ENCODE data around the gene TMCC1. TPM values are rescaled to one million over a fixed set of nuclear protein-coding genes. Genes with fewer than 3 reads are reported as not detected.

TMCC1 gene
- total and polyA plus RNA-seq, 9 donors = 26.8 to 37.8 (median 30.9) TPM

DNA sequence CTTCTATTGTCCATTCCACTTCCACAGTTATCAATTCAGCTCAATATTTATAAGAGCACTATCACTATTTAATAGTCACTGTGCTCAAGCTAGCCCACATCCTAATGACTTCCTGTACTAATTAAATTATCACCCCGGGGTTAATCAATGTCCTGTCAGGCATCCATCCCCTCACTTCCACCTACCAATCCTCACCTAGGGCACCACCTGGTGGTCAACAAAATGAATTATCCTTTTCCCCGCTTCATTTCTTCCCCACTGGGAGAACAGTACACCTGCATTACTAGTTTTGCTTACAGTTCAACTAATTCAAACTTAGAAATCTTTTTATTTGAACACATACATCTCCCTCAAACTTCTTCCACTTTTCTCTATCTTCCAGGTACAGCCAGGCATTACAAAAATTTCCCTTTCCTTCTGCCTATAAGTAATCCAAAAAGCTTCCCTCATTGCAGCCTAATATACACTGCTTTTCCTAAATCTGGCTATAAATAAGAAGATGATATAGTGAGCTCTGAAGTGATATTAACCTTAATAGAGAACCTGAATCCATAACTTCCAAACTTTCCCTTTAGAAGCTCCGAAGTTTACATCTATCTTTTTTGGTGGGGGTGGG, 68.5 kb downstream of the TMCC1 start:
- Histone ChIP-seq H3K36me3 (ENCODE audit: control insufficient read depth, insufficient read depth, low read length) (peaks cover 8% of the 10 kb centered on the region), H3K4me3 (ENCODE audit: low read length) (no peak overlapping the region), H3K4me1 (ENCODE audit: control insufficient read depth, insufficient read depth, low read length) (peaks cover 4% of the 10 kb centered on the region), H3K9me3 (replicated peaks; ENCODE audit: control insufficient read depth, low read depth, low read length) (no peaks in the 10 kb centered on the region), H3K27me3 (ENCODE audit: control insufficient read depth, insufficient read depth, low read length) (no peaks in the 10 kb centered on the region), H3K27ac (ENCODE audit: low read length) (no peak overlapping the region)
- 13% methylated on average over 2 of the region's 3 CpGs for WGBS (ENCODE audit: insufficient coverage)
- DNase-seq = peak; percentile 38

DNA sequence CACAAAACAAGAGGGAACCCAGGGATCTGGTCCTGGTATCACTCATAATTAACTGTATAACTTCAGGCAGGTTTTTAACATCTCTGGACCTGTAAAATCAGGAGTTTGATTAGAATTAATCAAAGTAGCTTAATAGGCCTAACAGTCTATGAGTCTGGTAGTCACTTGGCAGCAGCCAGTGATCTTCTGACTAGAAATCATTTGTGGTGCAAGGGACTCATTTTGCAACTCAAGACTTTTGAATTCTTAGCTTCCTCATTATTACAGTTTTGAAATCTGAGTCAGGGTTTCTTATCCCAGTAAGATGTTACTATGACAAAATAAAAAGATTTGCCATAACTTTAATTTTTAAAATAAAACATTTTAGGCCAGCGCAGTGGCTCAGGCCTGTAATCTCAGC, 70.8 kb downstream of the TMCC1 start:
- H3K4me3 ChIP-seq (ENCODE audit: low read length) = no peak overlapping the region
- no peaks in the 10 kb centered on the region for H3K27me3 ChIP-seq (ENCODE audit: control insufficient read depth, insufficient read depth, low read length)
- peaks cover 6% of the 10 kb centered on the region for H3K36me3 ChIP-seq (ENCODE audit: control insufficient read depth, insufficient read depth, low read length)
- no CpG with 5 or more reads among the region's 1 CpG for WGBS (ENCODE audit: insufficient coverage)
- H3K27ac ChIP-seq (ENCODE audit: low read length) = peak overlapping the region; percentile 53
- no peaks in the 10 kb centered on the region for H3K9me3 ChIP-seq (replicated peaks; ENCODE audit: control insufficient read depth, low read depth, low read length)
- DNase-seq = peak; percentile 50
- H3K4me1 ChIP-seq (ENCODE audit: control insufficient read depth, insufficient read depth, low read length) = peaks cover under 1% of the 10 kb centered on the region

DNA sequence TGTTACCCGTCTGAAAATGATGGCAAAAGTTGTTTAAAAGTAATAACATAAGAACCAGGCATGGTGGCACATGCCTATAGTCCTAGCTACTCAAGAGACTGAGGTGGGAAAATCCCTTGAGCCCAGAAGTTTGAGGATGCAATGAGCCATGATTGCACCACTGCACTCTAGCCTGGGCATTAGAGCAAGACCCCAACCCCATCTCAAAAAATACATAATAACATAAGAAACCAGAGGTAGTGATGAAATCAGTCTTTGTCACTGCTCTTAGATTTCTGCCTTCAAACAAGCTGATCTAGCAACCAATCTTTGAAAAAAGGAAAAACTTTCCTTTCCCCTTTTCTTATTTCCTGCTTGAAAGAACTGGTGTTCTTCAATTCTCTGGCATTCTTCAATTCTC, 71.3 kb downstream of the TMCC1 start:
- Histone ChIP-seq H3K27me3 (ENCODE audit: control insufficient read depth, insufficient read depth, low read length) (no peaks in the 10 kb centered on the region), H3K9me3 (replicated peaks; ENCODE audit: control insufficient read depth, low read depth, low read length) (no peaks in the 10 kb centered on the region), H3K4me1 (ENCODE audit: control insufficient read depth, insufficient read depth, low read length) (no peaks in the 10 kb centered on the region), H3K36me3 (ENCODE audit: control insufficient read depth, insufficient read depth, low read length) (peaks cover 4% of the 10 kb centered on the region), H3K4me3 (ENCODE audit: low read length) (no peak overlapping the region), H3K27ac (ENCODE audit: low read length) (peak overlapping the region; percentile 53)
- no peak for DNase-seq
- no CpG with 5 or more reads among the region's 1 CpG for WGBS (ENCODE audit: insufficient coverage)

DNA sequence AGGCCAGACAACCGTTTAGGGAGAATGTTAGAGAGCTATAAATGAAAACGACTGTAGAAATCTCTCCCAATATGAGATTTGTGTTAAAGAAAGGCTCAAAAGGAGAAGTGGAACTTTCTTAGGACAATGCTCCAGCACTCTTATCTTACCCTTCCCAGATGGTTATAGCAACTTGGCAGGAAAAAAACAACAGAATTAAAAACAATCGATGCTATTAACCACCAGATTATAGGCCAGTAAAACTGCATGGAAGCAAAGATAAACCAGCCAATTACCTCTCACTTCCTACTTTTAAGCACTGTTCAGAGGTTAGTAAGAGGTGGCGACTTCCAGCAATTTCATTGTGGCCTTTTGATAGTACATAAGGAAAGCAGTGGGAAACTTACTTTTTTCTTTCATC, 72.9 kb downstream of the TMCC1 start:
- Histone ChIP-seq H3K27ac (ENCODE audit: low read length) (no peak overlapping the region), H3K36me3 (ENCODE audit: control insufficient read depth, insufficient read depth, low read length) (peaks cover 7% of the 10 kb centered on the region), H3K4me1 (ENCODE audit: control insufficient read depth, insufficient read depth, low read length) (no peaks in the 10 kb centered on the region), H3K4me3 (ENCODE audit: low read length) (no peak overlapping the region), H3K9me3 (replicated peaks; ENCODE audit: control insufficient read depth, low read depth, low read length) (no peaks in the 10 kb centered on the region), H3K27me3 (ENCODE audit: control insufficient read depth, insufficient read depth, low read length) (no peaks in the 10 kb centered on the region)
- peak; percentile 6 for DNase-seq
- WGBS (ENCODE audit: insufficient coverage) = no CpG with 5 or more reads among the region's 4 CpGs

- no CpG with 5 or more reads among the region's 3 CpGs for WGBS (ENCODE audit: insufficient coverage)
- H3K27me3 ChIP-seq (ENCODE audit: control insufficient read depth, insufficient read depth, low read length) = no peaks in the 10 kb centered on the region
- no peaks in the 10 kb centered on the region for H3K4me1 ChIP-seq (ENCODE audit: control insufficient read depth, insufficient read depth, low read length)
- H3K36me3 ChIP-seq (ENCODE audit: control insufficient read depth, insufficient read depth, low read length) = peaks cover 3% of the 10 kb centered on the region
- no peaks in the 10 kb centered on the region for H3K9me3 ChIP-seq (replicated peaks; ENCODE audit: control insufficient read depth, low read depth, low read length)
- no peak overlapping the region for H3K4me3 ChIP-seq (ENCODE audit: low read length)
- DNase-seq = no peak
- no peak overlapping the region for H3K27ac ChIP-seq (ENCODE audit: low read length)
Measured at GRCh38 chr3:129812589-129812988, 80.9 kb downstream of the TMCC1 start.

DNA sequence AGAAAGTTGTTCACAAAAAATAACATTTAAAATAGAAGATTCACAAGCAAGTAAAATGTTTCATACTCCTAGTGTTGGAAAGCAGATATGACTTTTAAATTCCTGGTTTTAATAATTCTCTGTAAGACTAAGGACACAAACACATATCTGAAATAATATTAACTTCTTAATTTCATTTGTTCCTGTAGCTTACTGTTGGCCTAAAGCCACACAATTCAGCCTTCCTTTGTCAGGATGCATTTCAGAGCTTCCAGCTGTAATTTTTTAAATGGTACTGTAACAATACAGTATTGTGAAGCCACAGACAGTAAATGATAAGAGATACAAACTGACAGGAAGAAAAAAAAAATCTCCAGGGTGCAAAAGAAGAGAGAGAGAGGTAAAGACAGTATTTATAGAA, 84.2 kb downstream of the TMCC1 start:
- Histone ChIP-seq H3K27me3 (ENCODE audit: control insufficient read depth, insufficient read depth, low read length) (no peaks in the 10 kb centered on the region), H3K9me3 (replicated peaks; ENCODE audit: control insufficient read depth, low read depth, low read length) (no peaks in the 10 kb centered on the region), H3K4me1 (ENCODE audit: control insufficient read depth, insufficient read depth, low read length) (no peaks in the 10 kb centered on the region), H3K4me3 (ENCODE audit: low read length) (no peak overlapping the region), H3K36me3 (ENCODE audit: control insufficient read depth, insufficient read depth, low read length) (no peaks in the 10 kb centered on the region), H3K27ac (ENCODE audit: low read length) (no peak overlapping the region)
- DNase-seq = peak; percentile 13

DNA sequence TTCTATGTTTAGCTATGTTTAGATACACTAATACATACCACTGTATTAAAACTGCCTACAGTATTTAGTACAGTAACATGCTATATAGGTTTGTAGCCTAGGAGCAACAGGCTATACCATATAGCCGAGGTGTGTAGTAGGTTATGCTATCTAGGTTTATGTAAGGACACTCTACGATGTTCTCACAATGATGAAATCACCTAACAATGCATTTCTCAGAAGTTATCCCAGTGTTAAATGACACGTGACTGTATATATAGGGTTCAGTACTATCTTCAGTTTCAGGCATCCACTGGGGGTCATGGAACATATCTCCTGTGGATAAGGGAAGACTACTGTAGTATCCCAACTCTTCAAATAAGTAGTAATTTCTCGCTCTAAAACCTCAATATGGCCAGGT, 97.4 kb downstream of the TMCC1 start:
- Histone ChIP-seq H3K4me1 (ENCODE audit: control insufficient read depth, insufficient read depth, low read length) (peaks cover 11% of the 10 kb centered on the region), H3K4me3 (ENCODE audit: low read length) (no peak overlapping the region), H3K27ac (ENCODE audit: low read length) (no peak overlapping the region), H3K27me3 (ENCODE audit: control insufficient read depth, insufficient read depth, low read length) (no peaks in the 10 kb centered on the region), H3K36me3 (ENCODE audit: control insufficient read depth, insufficient read depth, low read length) (no peaks in the 10 kb centered on the region), H3K9me3 (replicated peaks; ENCODE audit: control insufficient read depth, low read depth, low read length) (no peaks in the 10 kb centered on the region)
- no peak for DNase-seq
- WGBS (ENCODE audit: insufficient coverage) = no CpG with 5 or more reads among the region's 4 CpGs

DNA sequence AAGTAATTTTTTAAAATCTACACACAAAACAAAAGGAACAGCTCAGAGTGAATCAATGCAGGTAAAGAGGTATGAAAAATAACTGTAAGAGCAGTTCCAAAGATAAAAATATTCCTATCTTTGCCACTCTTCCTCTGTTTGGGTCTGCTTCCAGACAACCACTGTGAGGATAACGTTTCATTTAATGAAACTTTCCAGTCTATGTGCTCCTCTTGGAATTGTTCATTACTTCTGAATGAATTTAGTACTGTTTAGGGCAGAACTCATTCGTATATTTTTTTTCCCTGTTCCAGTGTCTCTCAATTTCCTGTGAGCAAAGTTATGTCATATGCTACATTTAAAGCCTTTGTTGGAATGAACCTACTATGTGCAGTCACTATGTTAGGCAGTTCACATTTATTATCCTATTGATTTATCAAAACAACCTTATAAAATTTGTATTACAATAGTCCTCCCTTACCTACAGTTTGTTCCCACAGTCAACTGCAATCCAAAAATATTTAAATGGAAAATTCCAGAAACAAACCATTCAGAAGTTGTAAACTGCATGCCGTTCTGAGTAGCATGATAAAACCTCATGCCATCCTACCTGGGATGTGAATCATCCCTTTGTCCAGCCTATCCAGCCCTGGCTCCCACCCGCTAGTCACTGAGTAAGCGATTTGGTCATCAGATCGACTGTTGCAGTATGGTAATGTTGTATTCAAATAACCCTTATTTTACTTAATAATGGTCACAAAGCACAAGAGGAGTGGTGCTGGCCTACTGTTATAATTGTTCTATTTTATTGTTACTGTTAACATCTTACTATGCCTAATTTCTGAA, 98.1 kb downstream of the TMCC1 start:
- Histone ChIP-seq H3K9me3 (replicated peaks; ENCODE audit: control insufficient read depth, low read depth, low read length) (no peaks in the 10 kb centered on the region), H3K4me3 (ENCODE audit: low read length) (no peak overlapping the region), H3K4me1 (ENCODE audit: control insufficient read depth, insufficient read depth, low read length) (peaks cover 11% of the 10 kb centered on the region), H3K36me3 (ENCODE audit: control insufficient read depth, insufficient read depth, low read length) (no peaks in the 10 kb centered on the region), H3K27me3 (ENCODE audit: control insufficient read depth, insufficient read depth, low read length) (no peaks in the 10 kb centered on the region), H3K27ac (ENCODE audit: low read length) (no peak overlapping the region)
- DNase-seq = no peak
- 43% methylated on average over 1 of the region's 6 CpGs for WGBS (ENCODE audit: insufficient coverage)

DNA sequence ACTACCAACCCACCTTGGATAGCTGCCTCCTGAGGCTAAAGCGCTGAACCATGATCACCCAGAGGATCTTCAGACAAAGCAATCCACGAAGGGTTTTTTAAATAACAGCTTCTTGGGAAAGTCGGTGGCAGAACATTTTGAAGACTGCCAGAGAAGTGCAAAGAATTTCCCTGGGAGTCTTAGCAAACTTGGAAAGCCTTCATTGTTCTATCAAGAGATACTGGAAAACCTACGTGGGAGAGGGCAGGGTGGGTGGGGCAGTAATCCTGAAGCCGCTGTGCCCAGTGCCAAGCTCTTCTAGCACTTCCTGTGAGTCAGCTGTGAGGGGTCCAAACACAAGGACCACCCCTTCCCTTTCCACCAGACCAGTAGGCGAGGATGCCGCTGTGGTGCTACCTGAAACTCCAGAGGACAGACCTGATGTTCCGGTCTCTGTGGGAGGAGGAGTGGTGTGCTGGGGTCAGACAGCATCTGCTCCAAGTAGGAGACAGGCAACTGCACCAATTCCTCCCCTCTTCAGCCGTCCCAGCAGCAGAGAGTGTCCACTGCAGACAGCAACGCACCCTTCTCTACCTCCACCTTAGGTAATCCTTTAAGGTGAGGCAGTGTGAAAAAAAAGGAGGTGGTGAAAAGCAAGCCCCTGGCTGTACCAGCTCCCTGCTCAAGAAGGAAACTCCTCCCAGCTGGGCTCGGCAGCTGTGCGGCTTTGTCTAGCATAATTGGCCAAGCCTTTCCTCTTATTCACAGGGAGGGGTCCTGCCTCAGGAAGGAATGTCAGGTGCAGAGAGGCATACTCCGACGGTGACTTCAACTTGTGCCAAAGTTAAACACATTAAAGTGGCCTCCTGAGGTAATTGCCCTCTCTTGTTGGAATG, 99.0 kb downstream of the TMCC1 start:
- H3K27me3 ChIP-seq (ENCODE audit: control insufficient read depth, insufficient read depth, low read length) = no peaks in the 10 kb centered on the region
- H3K4me3 ChIP-seq (ENCODE audit: low read length) = peak overlapping the region; percentile 5
- no peaks in the 10 kb centered on the region for H3K9me3 ChIP-seq (replicated peaks; ENCODE audit: control insufficient read depth, low read depth, low read length)
- peak overlapping the region; percentile 0 for H3K27ac ChIP-seq (ENCODE audit: low read length)
- DNase-seq = peak; percentile 51
- 31% methylated on average over 3 of the region's 14 CpGs for WGBS (ENCODE audit: insufficient coverage)
- H3K36me3 ChIP-seq (ENCODE audit: control insufficient read depth, insufficient read depth, low read length) = no peaks in the 10 kb centered on the region
- H3K4me1 ChIP-seq (ENCODE audit: control insufficient read depth, insufficient read depth, low read length) = peaks cover 11% of the 10 kb centered on the region

- DNase-seq = peak; percentile 34
- Histone ChIP-seq H3K4me1 (ENCODE audit: control insufficient read depth, insufficient read depth, low read length) (peaks cover 11% of the 10 kb centered on the region), H3K9me3 (replicated peaks; ENCODE audit: control insufficient read depth, low read depth, low read length) (no peaks in the 10 kb centered on the region), H3K27me3 (ENCODE audit: control insufficient read depth, insufficient read depth, low read length) (no peaks in the 10 kb centered on the region), H3K36me3 (ENCODE audit: control insufficient read depth, insufficient read depth, low read length) (no peaks in the 10 kb centered on the region), H3K27ac (ENCODE audit: low read length) (peak overlapping the region; percentile 0), H3K4me3 (ENCODE audit: low read length) (no peak overlapping the region)
- WGBS (ENCODE audit: insufficient coverage) = 8% methylated on average over 2 of the region's 2 CpGs
Measured at GRCh38 chr3:129793942-129794310, 99.6 kb downstream of the TMCC1 start.
